Caco-2 (cell line): Measurements from ENCODE around the gene ANKRD18A. TPM values are rescaled to one million over a fixed set of nuclear protein-coding genes. Genes with fewer than 3 reads are reported as not detected.
"Not testable (repeated sequence)": the region's sequence is repeated elsewhere in the genome, so short reads cannot be mapped to it uniquely, and the experiment has no call there.

Source experiments
- BruUV-seq: library from RNA; stranded (reverse); fragments of 400-500 nt; replicated peaks from 2 replicates; lab custom pipeline; 2021; lab: Mats Ljungman, UMichigan
- CTCF ChIA-PET: fragments of 300-600 bp; sonication (Branson Sonifier 250); formaldehyde crosslinking; loops from one replicate; lab custom pipeline; 2022; ENCODE audit warnings: antibody characterized with exemption; lab: Charles Lee
- POLR2A ChIA-PET: fragments of 300-600 bp; sonication (Branson Sonifier 250); formaldehyde crosslinking; loops from one replicate; lab custom pipeline; 2022; ENCODE audit warnings: antibody characterized with exemption; lab: Charles Lee
- DNase-seq, 2 experiments: peaks; one replicate each; pipeline versions ENCODE4 v3.0.0 to v3.0.0-alpha.2; 2020 to 2022
- H3K27me3 ChIP-seq: replicated peaks from 2 replicates; pipeline ENCODE4 v1.6.0; 2011; ENCODE audit warnings: low read length; ENCODE audit not compliant: control insufficient read depth, insufficient read depth
- H3K36me3 ChIP-seq: 2 replicates; pipeline ENCODE4 v1.5.1; 2011; ENCODE audit warnings: low read length; ENCODE audit not compliant: control insufficient read depth, insufficient read depth
- H3K4me1 ChIP-seq: fragments of 250-450 bp; sonication (Bioruptor Pico); 2 replicates; pipeline ENCODE4 v1.5.1; 2020; ENCODE audit warnings: mild to moderate bottlenecking
- H3K4me3 ChIP-seq: 2 replicates; pipeline ENCODE4 v1.5.1; 2011; ENCODE audit warnings: low read depth, mild to moderate bottlenecking, control low read depth, low read length
- H3K9me3 ChIP-seq: fragments of 250-450 bp; sonication (Bioruptor Pico); 2 replicates; pipeline ENCODE4 v1.5.1; 2020; ENCODE audit warnings: mild to moderate bottlenecking, moderate library complexity
- H3K27ac Mint-ChIP-seq: one replicate; pipeline ENCODE4 v1.8.0; 2022; ENCODE audit warnings: mixed read lengths; ENCODE audit not compliant: unreplicated experiment
- H3K27me3 Mint-ChIP-seq: one replicate; pipeline ENCODE4 v1.8.0; 2022; ENCODE audit warnings: mixed read lengths; ENCODE audit not compliant: insufficient read depth, unreplicated experiment
- H3K36me3 Mint-ChIP-seq: one replicate; pipeline ENCODE4 v1.8.0; 2022; ENCODE audit warnings: mild to moderate bottlenecking, mixed read lengths; ENCODE audit not compliant: insufficient read depth, unreplicated experiment
- H3K4me1 Mint-ChIP-seq: one replicate; pipeline ENCODE4 v1.8.0; 2022; ENCODE audit warnings: low read depth, mixed read lengths; ENCODE audit not compliant: unreplicated experiment
- H3K4me3 Mint-ChIP-seq: one replicate; pipeline ENCODE4 v1.8.0; 2022; ENCODE audit warnings: mild to moderate bottlenecking, moderate library complexity, mixed read lengths; ENCODE audit not compliant: unreplicated experiment
- H3K9me3 Mint-ChIP-seq: one replicate; pipeline ENCODE4 v1.8.0; 2022; ENCODE audit warnings: mixed read lengths; ENCODE audit not compliant: unreplicated experiment
- intact Hi-C: fragments of 100-400 bp; cut with micrococcal nuclease; formaldehyde crosslinking; loops from one replicate; pipeline ENCODE4 v1.10.0; 2022; ENCODE audit not compliant: unreplicated experiment
- total RNA-seq: library from RNA; stranded (reverse); gene quantifications from 2 replicates; pipeline ENCODE4 v1.2.3, GENCODE V29; 2022

ANKRD18A gene
- total RNA-seq, 1 experiment from 2014 or later: 2.6 TPM

GRCh38 chr9:38580112-38580511, 40.3 kb downstream of the ANKRD18A start:
- H3K4me1 Mint-ChIP-seq, H3K4me3 ChIP-seq, BruUV-seq, H3K27ac Mint-ChIP-seq, H3K27me3 ChIP-seq, H3K36me3 ChIP-seq, POLR2A ChIA-PET, H3K4me3 Mint-ChIP-seq, H3K27me3 Mint-ChIP-seq, H3K36me3 Mint-ChIP-seq, H3K9me3 ChIP-seq, CTCF ChIA-PET, DNase-seq, H3K4me1 ChIP-seq, H3K9me3 Mint-ChIP-seq: not testable (repeated sequence)
- intact Hi-C loops: loop anchor here (10.0 kb wide), 1 partner anchor 55 kb away; no protein-coding TSS in a partner anchor

DNA sequence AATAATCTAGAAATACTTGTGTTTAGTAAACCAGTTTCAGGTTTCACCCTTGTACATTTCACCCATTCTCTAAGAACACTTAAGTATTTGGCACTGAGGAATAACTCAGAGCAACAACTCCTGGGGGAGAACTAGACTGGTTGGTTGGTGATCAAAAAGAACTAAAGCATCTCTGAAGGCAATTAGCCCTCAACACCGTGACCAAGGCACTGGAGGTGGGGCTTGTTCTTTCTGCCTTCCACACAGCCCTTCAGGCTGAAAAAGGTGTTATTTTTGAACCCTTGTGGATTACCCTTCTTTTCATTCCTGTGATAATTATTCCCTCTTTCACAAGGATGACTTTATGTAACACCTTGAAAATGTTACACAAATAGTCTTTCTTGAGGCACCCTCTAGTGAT, 44.2 kb downstream of the ANKRD18A start:
- CTCF ChIA-PET, H3K36me3 Mint-ChIP-seq, H3K27me3 ChIP-seq, intact Hi-C loops, H3K4me3 ChIP-seq, H3K27ac Mint-ChIP-seq, H3K4me1 Mint-ChIP-seq, H3K9me3 Mint-ChIP-seq, H3K4me3 Mint-ChIP-seq, POLR2A ChIA-PET, H3K36me3 ChIP-seq, H3K4me1 ChIP-seq, DNase-seq, BruUV-seq, H3K9me3 ChIP-seq, H3K27me3 Mint-ChIP-seq: not testable (repeated sequence)

- CTCF ChIA-PET, H3K4me3 ChIP-seq, DNase-seq, H3K4me3 Mint-ChIP-seq, H3K4me1 Mint-ChIP-seq, POLR2A ChIA-PET, H3K27ac Mint-ChIP-seq, BruUV-seq, H3K9me3 ChIP-seq, H3K36me3 ChIP-seq, H3K36me3 Mint-ChIP-seq, H3K9me3 Mint-ChIP-seq, H3K27me3 ChIP-seq, H3K4me1 ChIP-seq, intact Hi-C loops: not testable (repeated sequence)
- peaks cover 11% of the 10 kb centered on the region for H3K27me3 Mint-ChIP-seq
Measured at GRCh38 chr9:38566048-38566447, 54.3 kb downstream of the ANKRD18A start.

GRCh38 chr9:38565178-38565577, 55.2 kb downstream of the ANKRD18A start:
- BruUV-seq, CTCF ChIA-PET, H3K9me3 ChIP-seq, POLR2A ChIA-PET, H3K27ac Mint-ChIP-seq, H3K4me3 ChIP-seq, DNase-seq, H3K27me3 ChIP-seq, H3K4me3 Mint-ChIP-seq, H3K9me3 Mint-ChIP-seq, H3K36me3 Mint-ChIP-seq, intact Hi-C loops, H3K4me1 Mint-ChIP-seq, H3K4me1 ChIP-seq, H3K36me3 ChIP-seq: not testable (repeated sequence)
- H3K27me3 Mint-ChIP-seq: peaks cover 11% of the 10 kb centered on the region

DNA sequence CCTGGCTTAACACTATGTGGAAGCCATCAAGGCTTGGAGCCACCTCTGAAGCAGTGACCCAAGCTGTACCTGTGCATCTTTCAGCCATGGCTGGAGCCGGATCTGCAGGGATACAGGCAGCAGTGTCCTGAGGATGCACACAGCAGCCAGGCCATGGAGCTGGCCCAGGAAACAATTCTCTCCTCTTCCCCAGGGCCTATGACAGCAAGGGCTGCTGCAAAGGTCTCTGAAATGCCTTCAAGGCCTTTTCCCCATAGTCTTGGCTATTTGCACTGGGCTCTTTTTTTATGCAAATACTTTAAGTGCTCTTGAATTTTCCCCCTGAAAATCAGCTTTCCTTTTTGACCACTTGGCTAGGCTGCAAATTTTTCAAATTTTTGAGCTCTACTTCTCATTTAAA, 56.5 kb downstream of the ANKRD18A start:
- H3K9me3 Mint-ChIP-seq, POLR2A ChIA-PET, H3K4me3 ChIP-seq, H3K27ac Mint-ChIP-seq, CTCF ChIA-PET, intact Hi-C loops, H3K4me3 Mint-ChIP-seq, H3K27me3 ChIP-seq, H3K4me1 ChIP-seq, H3K36me3 ChIP-seq, DNase-seq, H3K36me3 Mint-ChIP-seq, H3K9me3 ChIP-seq, BruUV-seq, H3K4me1 Mint-ChIP-seq: not testable (repeated sequence)
- peaks cover 11% of the 10 kb centered on the region for H3K27me3 Mint-ChIP-seq

DNA sequence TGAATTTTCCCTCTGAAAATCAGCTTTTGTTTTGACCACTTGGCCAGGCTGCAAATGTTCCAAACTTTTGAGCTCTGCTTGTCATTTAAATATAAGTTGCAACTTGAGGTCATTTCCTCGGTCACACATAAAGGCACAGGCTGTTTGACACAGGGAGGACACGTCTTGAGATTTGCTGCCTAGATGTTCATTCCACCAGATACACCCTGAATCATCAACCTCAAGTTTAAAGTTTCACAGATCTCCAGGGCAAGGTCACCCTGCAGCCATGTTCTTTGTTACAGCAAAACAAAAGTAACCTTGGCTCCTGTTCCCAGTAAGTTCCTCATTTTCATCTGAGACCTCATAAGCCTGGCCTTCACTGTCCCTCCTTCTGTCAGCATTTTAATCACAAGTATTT, 59.3 kb downstream of the ANKRD18A start:
- intact Hi-C loops, CTCF ChIA-PET, H3K27ac Mint-ChIP-seq, H3K4me1 Mint-ChIP-seq, BruUV-seq, POLR2A ChIA-PET, H3K36me3 ChIP-seq, H3K36me3 Mint-ChIP-seq, H3K4me1 ChIP-seq, DNase-seq, H3K9me3 Mint-ChIP-seq, H3K9me3 ChIP-seq, H3K27me3 ChIP-seq, H3K4me3 Mint-ChIP-seq, H3K4me3 ChIP-seq: not testable (repeated sequence)
- H3K27me3 Mint-ChIP-seq: peaks cover 13% of the 10 kb centered on the region

DNA sequence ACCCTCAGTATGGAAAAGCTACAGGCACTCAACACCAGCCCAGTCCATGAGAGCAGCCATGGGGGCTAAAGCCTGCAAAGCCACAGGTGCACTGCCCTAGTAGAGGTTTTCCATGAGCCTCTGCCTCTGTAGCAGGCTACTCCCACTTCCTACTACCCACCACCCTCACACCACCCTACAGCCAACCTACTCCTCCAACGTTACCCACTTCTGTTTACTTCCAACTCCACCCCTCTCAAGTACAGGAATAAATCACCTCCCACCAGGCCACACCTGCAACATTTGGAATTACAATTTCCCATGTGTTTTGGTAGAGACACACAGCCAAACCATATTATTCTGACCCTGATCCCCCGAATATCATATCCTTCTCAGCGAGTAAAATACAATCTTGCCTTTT, 61.2 kb downstream of the ANKRD18A start:
- H3K36me3 Mint-ChIP-seq, H3K4me3 Mint-ChIP-seq, BruUV-seq, H3K27ac Mint-ChIP-seq, H3K4me1 Mint-ChIP-seq, H3K27me3 ChIP-seq, DNase-seq, intact Hi-C loops, H3K36me3 ChIP-seq, H3K9me3 ChIP-seq, H3K4me1 ChIP-seq, CTCF ChIA-PET, H3K4me3 ChIP-seq, POLR2A ChIA-PET, H3K9me3 Mint-ChIP-seq: not testable (repeated sequence)
- peaks cover 16% of the 10 kb centered on the region for H3K27me3 Mint-ChIP-seq
